Body of pancreas (tissue), 4 donors: Measurements from ENCODE around the gene MCF2L2.

Experiments
- POLR2A ChIP-seq, 3 donors: fragments of 450-650 bp; IDR thresholded peaks; one replicate each; pipeline ENCODE4 v1.6.1; 2016; ENCODE audit warnings: antibody characterized with exemption in 3 of 3, mild to moderate bottlenecking in 2 of 3
- TF ChIP-seq, protein P1 (sequence below), 7 experiments: fragments of 450-650 bp in 4 of 7; fragments of 200-600 bp in 3 of 7; sonication (generic) in 3 of 7; IDR thresholded peaks; one replicate each; pipeline ENCODE4 v1.5.1; 2016 to 2019; ENCODE audit warnings: antibody characterized with exemption in 7 of 7

- TF ChIP-seq, protein P1, sequence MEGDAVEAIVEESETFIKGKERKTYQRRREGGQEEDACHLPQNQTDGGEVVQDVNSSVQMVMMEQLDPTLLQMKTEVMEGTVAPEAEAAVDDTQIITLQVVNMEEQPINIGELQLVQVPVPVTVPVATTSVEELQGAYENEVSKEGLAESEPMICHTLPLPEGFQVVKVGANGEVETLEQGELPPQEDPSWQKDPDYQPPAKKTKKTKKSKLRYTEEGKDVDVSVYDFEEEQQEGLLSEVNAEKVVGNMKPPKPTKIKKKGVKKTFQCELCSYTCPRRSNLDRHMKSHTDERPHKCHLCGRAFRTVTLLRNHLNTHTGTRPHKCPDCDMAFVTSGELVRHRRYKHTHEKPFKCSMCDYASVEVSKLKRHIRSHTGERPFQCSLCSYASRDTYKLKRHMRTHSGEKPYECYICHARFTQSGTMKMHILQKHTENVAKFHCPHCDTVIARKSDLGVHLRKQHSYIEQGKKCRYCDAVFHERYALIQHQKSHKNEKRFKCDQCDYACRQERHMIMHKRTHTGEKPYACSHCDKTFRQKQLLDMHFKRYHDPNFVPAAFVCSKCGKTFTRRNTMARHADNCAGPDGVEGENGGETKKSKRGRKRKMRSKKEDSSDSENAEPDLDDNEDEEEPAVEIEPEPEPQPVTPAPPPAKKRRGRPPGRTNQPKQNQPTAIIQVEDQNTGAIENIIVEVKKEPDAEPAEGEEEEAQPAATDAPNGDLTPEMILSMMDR (IDR thresholded peaks at IDR 0.05) = peak in 4 of 7 experiments; percentile 41 to 51 (median 45)
- TF ChIP-seq POLR2A (IDR thresholded peaks at IDR 0.05) = no peak
Measured at GRCh38 chr3:183327343-183327742, 101.1 kb downstream of the MCF2L2 start.
